Activated CD4-positive, alpha-beta T cell treated with anti-CD3 and anti-CD28 coated beads for 48 hours (primary cell): ENCODE results near the gene COQ4.
"Not testable (repeated sequence)": the region's sequence is repeated elsewhere in the genome, so short reads cannot be mapped to it uniquely, and the experiment has no call there.

ENCODE experiments used
- DNase-seq: peaks from one replicate; pipeline ENCODE4 v3.0.0-alpha.2; 2020

The COQ4 gene

DNA sequence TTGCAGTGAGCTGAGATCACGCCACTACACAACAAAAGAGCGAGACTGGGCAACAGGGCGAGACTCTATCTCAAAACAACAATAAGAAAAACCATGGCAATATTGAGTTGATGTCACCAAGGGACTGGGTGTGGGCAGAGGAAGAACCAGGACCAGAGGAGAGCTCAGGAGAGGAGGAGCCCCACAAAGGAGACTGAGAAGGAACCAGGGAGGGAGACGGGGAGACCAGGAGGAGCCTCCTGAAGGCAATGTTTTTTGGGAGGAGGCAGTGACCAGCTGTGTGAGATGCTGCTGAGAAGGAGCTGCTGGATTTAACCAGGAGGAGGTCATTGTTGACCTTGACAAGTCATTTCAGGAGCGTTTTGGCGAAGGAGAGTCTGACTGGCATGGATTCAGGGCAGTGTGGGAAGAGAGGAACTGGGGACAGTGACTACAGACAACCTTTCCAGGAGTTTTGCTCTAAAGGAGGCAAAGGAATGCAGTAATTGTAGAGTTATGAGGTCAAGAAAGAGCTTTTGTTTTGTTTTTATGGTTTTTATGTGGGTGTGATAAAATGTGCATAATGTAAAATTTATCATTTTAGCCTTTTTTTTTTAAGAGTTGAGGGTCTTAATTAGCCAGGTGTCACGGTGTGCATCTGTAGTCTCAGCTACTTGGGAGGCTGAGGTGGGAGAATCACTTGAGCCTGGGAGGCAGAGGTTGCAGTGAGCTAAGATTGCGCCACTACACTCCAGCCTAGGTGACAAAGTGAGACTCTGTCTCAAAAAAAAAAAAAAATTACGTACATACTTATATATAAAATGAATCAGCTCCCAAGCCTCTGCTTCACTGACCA, 18.3 kb upstream of the COQ4 start:
- no peak for DNase-seq

DNA sequence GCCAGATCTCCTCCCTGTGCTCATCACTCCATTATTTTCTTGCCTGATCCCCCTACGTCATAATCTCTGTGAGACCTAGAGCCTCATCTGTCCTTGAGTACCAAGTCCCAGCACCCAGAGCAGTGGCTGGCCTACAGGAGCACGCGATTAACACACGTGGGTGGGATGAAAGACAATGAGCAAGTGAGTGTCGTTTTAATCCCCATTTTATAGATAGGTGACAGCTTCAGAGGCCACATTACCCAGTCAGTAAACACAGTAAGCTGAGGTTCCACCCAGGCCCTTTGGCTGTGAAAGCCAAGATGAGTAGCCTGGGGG, 17.7 kb upstream of the COQ4 start:
- DNase-seq = no peak

- no peak for DNase-seq
Observed at GRCh38 chr9:128309551-128309950, 13.1 kb upstream of the COQ4 start.

DNA sequence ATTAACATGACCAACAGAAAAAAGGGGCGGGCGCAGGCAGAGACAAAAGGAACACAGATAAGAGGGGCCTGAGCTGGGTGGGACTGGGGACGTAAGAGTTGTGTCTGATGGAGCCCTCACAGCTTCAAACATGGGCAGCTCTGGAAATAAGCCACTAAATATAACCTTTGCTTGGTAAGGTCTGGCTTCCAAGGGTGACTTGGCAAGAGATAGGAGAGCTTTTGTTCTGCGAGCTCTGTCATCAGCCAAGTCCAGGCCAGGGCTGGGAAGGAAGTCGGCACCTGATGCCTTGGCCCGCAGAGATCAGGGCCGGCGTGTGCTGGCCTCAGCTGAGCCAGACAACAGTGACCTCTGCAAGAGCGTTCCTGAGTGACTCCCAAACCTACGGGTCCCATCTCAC, 12.2 kb upstream of the COQ4 start:
- no peak for DNase-seq

GRCh38 chr9:128314697-128315096, 7.9 kb upstream of the COQ4 start:
- DNase-seq = no peak

- DNase-seq = no peak
Observed at GRCh38 chr9:128316421-128316820, 6.2 kb upstream of the COQ4 start.

GRCh38 chr9:128317629-128318028, 5.0 kb upstream of the COQ4 start:
- no peak for DNase-seq

DNA sequence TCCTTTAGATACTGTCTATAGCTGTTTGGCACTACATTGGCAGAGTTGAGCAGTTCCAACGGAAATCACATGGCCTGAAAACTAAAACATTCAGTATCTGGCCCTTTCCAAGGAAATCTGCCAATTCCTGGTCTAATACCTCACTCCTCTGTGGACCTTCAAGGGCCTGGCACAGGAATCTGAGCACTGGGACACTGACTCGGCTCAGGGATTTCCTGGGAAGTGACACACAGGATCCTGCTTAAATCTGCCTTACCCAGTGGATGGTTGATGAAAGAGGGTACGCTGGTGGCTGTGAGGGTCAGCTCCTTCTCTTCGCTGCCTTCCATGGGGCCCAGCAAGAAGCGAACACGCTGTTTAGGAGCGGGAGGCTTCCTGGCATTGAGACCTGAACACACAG, 1.3 kb upstream of the COQ4 start:
- no peak for DNase-seq

DNA sequence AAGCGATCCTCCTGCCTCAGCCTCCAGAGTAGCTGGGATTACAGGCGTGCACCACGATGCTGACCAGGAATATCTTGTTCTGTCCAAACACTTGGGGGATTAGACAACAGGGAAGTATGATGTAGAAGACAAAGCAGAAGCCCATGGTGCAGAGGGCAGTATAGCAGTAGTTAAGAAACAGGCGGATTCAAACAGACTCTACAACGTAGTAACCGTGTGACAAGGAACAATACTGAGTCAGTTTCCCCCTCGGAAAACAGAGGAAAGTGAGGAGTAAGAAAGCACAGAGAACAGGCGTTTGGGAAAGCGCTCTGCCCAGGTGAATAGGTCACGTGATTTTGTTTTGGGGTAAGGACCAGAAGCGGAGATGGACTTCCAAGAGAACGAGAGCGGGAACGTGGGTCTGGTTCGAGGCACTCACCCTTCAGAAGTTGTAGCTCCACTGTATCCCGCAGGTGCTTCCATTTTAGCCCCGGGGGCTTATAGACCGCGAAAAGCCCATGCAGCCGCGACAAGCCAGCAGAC, 698 bp upstream of the COQ4 start:
- DNase-seq = no peak

DNA sequence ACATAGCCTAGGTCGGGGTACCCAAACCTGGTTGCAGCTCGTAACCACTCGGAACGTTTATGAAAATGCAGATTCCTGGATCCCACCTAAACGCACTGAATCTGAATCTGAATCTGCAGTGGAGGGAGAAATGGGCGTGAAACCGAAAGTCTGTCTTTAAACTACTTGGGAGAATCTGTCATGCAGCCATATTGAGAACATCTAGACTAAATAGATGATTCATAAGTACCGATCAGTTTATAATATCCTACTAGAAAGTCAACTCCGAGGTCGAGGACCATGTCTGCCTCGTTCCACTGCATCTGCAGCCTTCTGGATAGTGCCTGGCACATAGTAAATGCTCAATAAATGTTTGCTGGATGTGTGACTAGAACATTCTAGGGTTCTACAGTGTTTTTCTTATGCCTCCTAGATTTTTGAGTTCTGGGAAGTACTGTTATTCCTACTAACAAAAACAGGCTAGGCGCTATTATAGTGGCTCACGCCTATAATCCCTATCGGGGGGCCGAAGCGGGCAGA, 632 bp downstream of the COQ4 start:
- DNase-seq = no peak

GRCh38 chr9:128323791-128324190, 1.2 kb downstream of the COQ4 start:
- DNase-seq = no peak

DNA sequence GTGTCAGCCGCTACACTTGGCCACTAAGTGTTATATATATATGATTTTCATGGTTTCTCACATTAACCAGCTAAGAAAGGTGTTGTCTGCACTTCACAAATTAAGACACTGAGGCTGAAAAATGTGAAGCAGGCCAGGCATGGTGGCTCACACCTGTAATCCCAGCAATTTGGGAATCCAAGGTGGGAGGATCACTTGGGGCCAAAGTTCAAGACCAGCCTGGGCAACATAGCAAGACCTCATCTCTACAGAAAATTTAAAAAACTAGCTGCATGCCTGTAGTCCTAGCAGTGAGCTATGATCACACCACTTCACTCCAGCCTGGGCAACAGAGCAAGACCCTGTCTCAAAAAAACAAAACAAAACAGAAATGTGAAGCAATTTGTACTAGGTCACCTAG, 1.8 kb downstream of the COQ4 start:
- DNase-seq = no peak

GRCh38 chr9:128325629-128326028, 3.0 kb downstream of the COQ4 start:
- no peak for DNase-seq

GRCh38 chr9:128333451-128333869, 10.8 kb downstream of the COQ4 start:
- DNase-seq = no peak

- no peak for DNase-seq
Observed at GRCh38 chr9:128335161-128335560, 12.5 kb downstream of the COQ4 start.

- DNase-seq = no peak
Observed at GRCh38 chr9:128335914-128336313, 13.3 kb downstream of the COQ4 start.

DNA sequence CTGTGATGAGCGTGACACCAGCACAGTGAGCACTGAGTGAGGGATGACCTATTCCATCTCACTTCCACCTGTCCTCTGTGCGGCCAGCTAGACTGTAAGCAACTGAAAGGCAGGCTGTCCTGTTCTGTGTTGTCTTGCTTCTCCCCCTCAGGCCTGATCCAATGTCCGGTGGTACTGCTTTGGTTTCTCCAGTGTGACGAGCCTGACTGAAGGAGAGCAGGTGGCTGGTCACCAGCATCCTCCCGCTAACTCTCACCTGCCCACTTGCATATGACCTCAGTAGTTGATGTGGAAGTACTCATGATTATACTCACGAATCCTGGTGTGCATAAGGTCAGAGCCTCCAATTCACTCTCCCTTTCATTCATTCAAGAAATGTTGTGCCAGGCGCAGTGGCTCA, 15.3 kb downstream of the COQ4 start:
- DNase-seq = no peak

DNA sequence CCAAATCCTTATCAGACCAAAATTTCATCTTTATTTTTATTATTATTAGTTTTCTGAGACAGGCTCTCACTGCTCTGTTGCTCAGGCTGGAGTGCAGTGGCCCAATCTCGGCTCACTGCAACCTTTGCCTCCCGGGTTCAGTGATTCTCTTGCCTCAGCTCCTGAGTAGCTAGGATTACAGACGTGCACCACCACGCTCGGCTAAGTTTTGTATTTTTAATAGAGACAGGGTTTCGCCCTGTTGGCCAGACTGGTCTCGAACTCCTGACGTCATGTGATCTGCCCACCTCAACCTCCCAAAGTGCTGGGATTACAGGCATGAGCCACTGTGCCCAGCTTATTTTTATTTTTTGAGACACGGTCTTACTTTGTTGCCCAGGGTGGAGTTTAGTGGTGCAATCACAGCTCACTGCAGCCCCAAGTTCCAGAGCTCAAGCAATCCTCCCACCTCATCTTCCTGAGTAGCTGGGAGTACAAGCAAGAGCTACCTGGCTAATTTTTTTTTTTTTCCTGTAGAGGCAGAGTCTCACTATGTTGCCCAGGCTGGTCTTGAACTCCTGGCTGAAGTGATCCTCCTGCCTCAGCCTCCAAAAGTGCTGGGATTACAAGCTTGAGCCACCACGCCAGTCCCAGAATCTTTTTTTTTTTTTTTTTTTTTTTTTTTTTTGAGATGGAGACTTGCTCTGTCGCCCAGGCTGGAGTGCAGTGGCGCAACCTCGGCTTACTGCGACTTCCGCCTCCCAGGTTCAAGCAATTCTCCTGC, 16.4 kb downstream of the COQ4 start:
- DNase-seq = not testable (repeated sequence)

- DNase-seq = peak; percentile 80
Observed at GRCh38 chr9:128339761-128340690, 17.4 kb downstream of the COQ4 start, which contains the start of gene SLC27A4. TSS of gene SLC27A4 (plus strand) at chr9:128340527. CDS start at chr9:128343133, 2,606 bp downstream.

- peak; percentile 29 for DNase-seq
Observed at GRCh38 chr9:128340691-128341434, 18.2 kb downstream of the COQ4 start.

GRCh38 chr9:128341435-128341849, 18.8 kb downstream of the COQ4 start:
- DNase-seq = peak; percentile 79
